GM12865 (cell line): ENCODE measurements around the gene NIF3L1.

Source experiments
- DNase-seq: peaks from one replicate; pipeline ENCODE4 v3.0.0; 2010; ENCODE audit warnings: low read depth
- H3K4me3 ChIP-seq: 2 replicates; pipeline ENCODE4 v1.5.1; 2011; ENCODE audit warnings: mild to moderate bottlenecking, low read depth, low read length, control low read depth
- CTCF ChIP-seq: IDR thresholded peaks from 2 replicates; pipeline ENCODE4 v1.5.1; 2011; ENCODE audit warnings: low read length, control low read depth, low read depth, inconsistent platforms; ENCODE audit not compliant: insufficient read depth; ENCODE audit errors: missing control alignments

Gene NIF3L1

GRCh38 chr2:200847939-200848338, 41.2 kb upstream of the NIF3L1 start:
- no peak for DNase-seq
- TF ChIP-seq CTCF: no peak
- no peak overlapping the region for H3K4me3 ChIP-seq

GRCh38 chr2:200850512-200851256, 38.5 kb upstream of the NIF3L1 start:
- no peak overlapping the region for H3K4me3 ChIP-seq
- no peak for DNase-seq
- TF ChIP-seq CTCF: no peak

GRCh38 chr2:200851398-200852248, 37.5 kb upstream of the NIF3L1 start:
- no peak overlapping the region for H3K4me3 ChIP-seq
- TF ChIP-seq CTCF: no peak
- DNase-seq: no peak

GRCh38 chr2:200852605-200853004, 36.6 kb upstream of the NIF3L1 start:
- no peak overlapping the region for H3K4me3 ChIP-seq
- no peak for DNase-seq
- TF ChIP-seq CTCF: no peak

GRCh38 chr2:200856806-200857205, 32.4 kb upstream of the NIF3L1 start:
- DNase-seq: no peak
- TF ChIP-seq CTCF: no peak
- no peak overlapping the region for H3K4me3 ChIP-seq

GRCh38 chr2:200860092-200860795, 28.9 kb upstream of the NIF3L1 start:
- H3K4me3 ChIP-seq: no peak overlapping the region
- no peak for DNase-seq
- no peak for TF ChIP-seq CTCF
